ENCODE measurements around the gene CCDC33.

CCDC33 gene

GRCh38 chr15:74227968-74228722 lies 8.0 kb upstream of the CCDC33 start (continued):
- TF ChIP-seq ZNF221 (tag by site-specific recombination; IDR thresholded peaks at IDR 0.05; ENCODE audit: borderline replicate concordance) (no peak), ZNF350 (tag by site-specific recombination; IDR thresholded peaks at IDR 0.05) (no peak), ZFP3 (tag by site-specific recombination; IDR thresholded peaks at IDR 0.05; ENCODE audit: low read depth) (no peak), ZNF202 (tag by site-specific recombination; IDR thresholded peaks at IDR 0.05; ENCODE audit: borderline replicate concordance) (no peak), YY2 (tag by site-specific recombination; IDR thresholded peaks at IDR 0.05) (no peak), ZNF426 (tag by site-specific recombination; IDR thresholded peaks at IDR 0.05) (no peak), ZNF112 (tag by site-specific recombination; IDR thresholded peaks at IDR 0.05) (no peak), PRDM4 (tag by site-specific recombination; IDR thresholded peaks at IDR 0.05) (no peak), ZNF311 (tag by site-specific recombination; IDR thresholded peaks at IDR 0.05; ENCODE audit: borderline replicate concordance) (no peak), ZNF121 (tag by site-specific recombination; IDR thresholded peaks at IDR 0.05) (no peak), ZBTB17 (tag by site-specific recombination; IDR thresholded peaks at IDR 0.05) (peak; percentile 18; the same call in 1 of the 2 replicates), ZNF785 (tag by site-specific recombination; IDR thresholded peaks at IDR 0.05) (no peak), YY1 (tag by site-specific recombination; IDR thresholded peaks at IDR 0.05) (no peak), FEZF1 (tag by site-specific recombination; IDR thresholded peaks at IDR 0.05) (no peak; the same call in 1 of the 2 replicates), BCL11B (tag by site-specific recombination; IDR thresholded peaks at IDR 0.05; ENCODE audit: low read depth) (no peak), SALL2 (tag by site-specific recombination; IDR thresholded peaks at IDR 0.05; ENCODE audit: borderline replicate concordance) (no peak), ZNF777 (tag by site-specific recombination; IDR thresholded peaks at IDR 0.05; ENCODE audit: borderline replicate concordance) (no peak), WT1 (tag by site-specific recombination; IDR thresholded peaks at IDR 0.05) (0 out of 2 replicates have a peak, but pooled peaks have one; percentile 5), ZNF132 (tag by site-specific recombination; IDR thresholded peaks at IDR 0.05; ENCODE audit: borderline replicate concordance) (no peak), TRIM28 (IDR thresholded peaks at IDR 0.05; ENCODE audit: borderline replicate concordance, low read length) (no peak), ZFP37 (tag by site-specific recombination; IDR thresholded peaks at IDR 0.05) (no peak), ZNF324 (tag by site-specific recombination; IDR thresholded peaks at IDR 0.05) (no peak)
- TF ChIP-seq, protein P1, sequence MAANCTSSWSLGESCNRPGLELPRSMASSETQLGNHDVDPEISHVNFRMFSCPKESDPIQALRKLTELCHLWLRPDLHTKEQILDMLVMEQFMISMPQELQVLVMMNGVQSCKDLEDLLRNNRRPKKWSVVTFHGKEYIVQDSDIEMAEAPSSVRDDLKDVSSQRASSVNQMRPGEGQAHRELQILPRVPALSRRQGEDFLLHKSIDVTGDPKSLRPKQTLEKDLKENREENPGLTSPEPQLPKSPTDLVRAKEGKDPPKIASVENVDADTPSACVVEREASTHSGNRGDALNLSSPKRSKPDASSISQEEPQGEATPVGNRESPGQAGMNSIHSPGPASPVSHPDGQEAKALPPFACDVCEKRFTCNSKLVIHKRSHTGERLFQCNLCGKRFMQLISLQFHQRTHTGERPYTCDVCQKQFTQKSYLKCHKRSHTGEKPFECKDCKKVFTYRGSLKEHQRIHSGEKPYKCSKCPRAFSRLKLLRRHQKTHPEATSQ (tag by site-specific recombination; IDR thresholded peaks at IDR 0.05), result no peak
- TF ChIP-seq, protein P2, sequence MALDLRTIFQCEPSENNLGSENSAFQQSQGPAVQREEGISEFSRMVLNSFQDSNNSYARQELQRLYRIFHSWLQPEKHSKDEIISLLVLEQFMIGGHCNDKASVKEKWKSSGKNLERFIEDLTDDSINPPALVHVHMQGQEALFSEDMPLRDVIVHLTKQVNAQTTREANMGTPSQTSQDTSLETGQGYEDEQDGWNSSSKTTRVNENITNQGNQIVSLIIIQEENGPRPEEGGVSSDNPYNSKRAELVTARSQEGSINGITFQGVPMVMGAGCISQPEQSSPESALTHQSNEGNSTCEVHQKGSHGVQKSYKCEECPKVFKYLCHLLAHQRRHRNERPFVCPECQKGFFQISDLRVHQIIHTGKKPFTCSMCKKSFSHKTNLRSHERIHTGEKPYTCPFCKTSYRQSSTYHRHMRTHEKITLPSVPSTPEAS (tag by site-specific recombination; IDR thresholded peaks at IDR 0.05), result no peak
- TF ChIP-seq, protein P3, sequence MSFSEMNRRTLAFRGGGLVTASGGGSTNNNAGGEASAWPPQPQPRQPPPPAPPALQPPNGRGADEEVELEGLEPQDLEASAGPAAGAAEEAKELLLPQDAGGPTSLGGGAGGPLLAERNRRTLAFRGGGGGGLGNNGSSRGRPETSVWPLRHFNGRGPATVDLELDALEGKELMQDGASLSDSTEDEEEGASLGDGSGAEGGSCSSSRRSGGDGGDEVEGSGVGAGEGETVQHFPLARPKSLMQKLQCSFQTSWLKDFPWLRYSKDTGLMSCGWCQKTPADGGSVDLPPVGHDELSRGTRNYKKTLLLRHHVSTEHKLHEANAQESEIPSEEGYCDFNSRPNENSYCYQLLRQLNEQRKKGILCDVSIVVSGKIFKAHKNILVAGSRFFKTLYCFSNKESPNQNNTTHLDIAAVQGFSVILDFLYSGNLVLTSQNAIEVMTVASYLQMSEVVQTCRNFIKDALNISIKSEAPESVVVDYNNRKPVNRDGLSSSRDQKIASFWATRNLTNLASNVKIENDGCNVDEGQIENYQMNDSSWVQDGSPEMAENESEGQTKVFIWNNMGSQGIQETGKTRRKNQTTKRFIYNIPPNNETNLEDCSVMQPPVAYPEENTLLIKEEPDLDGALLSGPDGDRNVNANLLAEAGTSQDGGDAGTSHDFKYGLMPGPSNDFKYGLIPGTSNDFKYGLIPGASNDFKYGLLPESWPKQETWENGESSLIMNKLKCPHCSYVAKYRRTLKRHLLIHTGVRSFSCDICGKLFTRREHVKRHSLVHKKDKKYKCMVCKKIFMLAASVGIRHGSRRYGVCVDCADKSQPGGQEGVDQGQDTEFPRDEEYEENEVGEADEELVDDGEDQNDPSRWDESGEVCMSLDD (tag by site-specific recombination; IDR thresholded peaks at IDR 0.05), result no peak
- TF ChIP-seq, protein P4, sequence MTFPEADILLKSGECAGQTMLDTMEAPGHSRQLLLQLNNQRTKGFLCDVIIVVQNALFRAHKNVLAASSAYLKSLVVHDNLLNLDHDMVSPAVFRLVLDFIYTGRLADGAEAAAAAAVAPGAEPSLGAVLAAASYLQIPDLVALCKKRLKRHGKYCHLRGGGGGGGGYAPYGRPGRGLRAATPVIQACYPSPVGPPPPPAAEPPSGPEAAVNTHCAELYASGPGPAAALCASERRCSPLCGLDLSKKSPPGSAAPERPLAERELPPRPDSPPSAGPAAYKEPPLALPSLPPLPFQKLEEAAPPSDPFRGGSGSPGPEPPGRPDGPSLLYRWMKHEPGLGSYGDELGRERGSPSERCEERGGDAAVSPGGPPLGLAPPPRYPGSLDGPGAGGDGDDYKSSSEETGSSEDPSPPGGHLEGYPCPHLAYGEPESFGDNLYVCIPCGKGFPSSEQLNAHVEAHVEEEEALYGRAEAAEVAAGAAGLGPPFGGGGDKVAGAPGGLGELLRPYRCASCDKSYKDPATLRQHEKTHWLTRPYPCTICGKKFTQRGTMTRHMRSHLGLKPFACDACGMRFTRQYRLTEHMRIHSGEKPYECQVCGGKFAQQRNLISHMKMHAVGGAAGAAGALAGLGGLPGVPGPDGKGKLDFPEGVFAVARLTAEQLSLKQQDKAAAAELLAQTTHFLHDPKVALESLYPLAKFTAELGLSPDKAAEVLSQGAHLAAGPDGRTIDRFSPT (tag by site-specific recombination; IDR thresholded peaks at IDR 0.05), result no peak
- TF ChIP-seq, protein P5, sequence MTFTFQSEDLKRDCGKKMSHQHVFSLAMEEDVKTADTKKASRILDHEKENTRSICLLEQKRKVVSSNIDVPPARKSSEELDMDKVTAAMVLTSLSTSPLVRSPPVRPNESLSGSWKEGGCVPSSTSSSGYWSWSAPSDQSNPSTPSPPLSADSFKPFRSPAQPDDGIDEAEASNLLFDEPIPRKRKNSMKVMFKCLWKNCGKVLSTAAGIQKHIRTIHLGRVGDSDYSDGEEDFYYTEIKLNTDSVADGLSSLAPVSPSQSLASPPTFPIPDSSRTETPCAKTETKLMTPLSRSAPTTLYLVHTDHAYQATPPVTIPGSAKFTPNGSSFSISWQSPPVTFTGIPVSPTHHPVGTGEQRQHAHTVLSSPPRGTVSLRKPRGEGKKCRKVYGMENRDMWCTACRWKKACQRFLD (tag by site-specific recombination; IDR thresholded peaks at IDR 0.05), result no peak
- TF ChIP-seq, protein P6, sequence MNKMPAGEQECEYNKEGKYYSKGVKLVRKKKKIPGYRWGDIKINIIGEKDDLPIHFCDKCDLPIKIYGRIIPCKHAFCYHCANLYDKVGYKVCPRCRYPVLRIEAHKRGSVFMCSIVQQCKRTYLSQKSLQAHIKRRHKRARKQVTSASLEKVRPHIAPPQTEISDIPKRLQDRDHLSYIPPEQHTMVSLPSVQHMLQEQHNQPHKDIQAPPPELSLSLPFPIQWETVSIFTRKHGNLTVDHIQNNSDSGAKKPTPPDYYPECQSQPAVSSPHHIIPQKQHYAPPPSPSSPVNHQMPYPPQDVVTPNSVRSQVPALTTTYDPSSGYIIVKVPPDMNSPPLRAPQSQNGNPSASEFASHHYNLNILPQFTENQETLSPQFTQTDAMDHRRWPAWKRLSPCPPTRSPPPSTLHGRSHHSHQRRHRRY (tag by site-specific recombination; IDR thresholded peaks at IDR 0.05), result no peak
